ENCODE results near the gene DENND1A. TPM values are rescaled to one million over a fixed set of nuclear protein-coding genes. Genes with fewer than 3 reads are reported as not detected.

DENND1A gene
- total RNA-seq, 1 donor from 2014 or later = 12.7 TPM

GRCh38 chr9:123481209-123481865 is 448.6 kb downstream of the DENND1A start:
- H3K4me3 Mint-ChIP-seq (ENCODE audit: unreplicated experiment) = no peak overlapping the region
- H3K4me1 Mint-ChIP-seq (ENCODE audit: low read depth, unreplicated experiment) = no peaks in the 10 kb centered on the region
- DNase-seq (ENCODE audit: low read depth) (no peak), FAIRE-seq (no peak)
- Histone ChIP-seq H3K4me1 (ENCODE audit: insufficient read depth, low read length) (no peaks in the 10 kb centered on the region), H3K9me3 (ENCODE audit: insufficient read depth, low read depth, low read length) (no peaks in the 10 kb centered on the region), H3K79me2 (ENCODE audit: insufficient read depth, low read length) (no peaks in the 10 kb centered on the region), H4K20me1 (ENCODE audit: insufficient read depth, low read length) (no peaks in the 10 kb centered on the region), H3K36me3 (ENCODE audit: insufficient read depth, low read length) (no peaks in the 10 kb centered on the region), H3K4me3 (ENCODE audit: insufficient read depth, low read depth, low read length) (no peak overlapping the region), H3K27me3 (ENCODE audit: insufficient read depth, low read length) (no peaks in the 10 kb centered on the region), H2AFZ (ENCODE audit: low read depth, low read length) (no peak overlapping the region), H3K4me2 (ENCODE audit: low read length) (no peak overlapping the region), H3K9ac (ENCODE audit: low read length) (no peak overlapping the region), H3K27ac (ENCODE audit: low read depth, low read length) (no peak overlapping the region)
- H3K27ac Mint-ChIP-seq (ENCODE audit: unreplicated experiment) = no peak overlapping the region
- no peaks in the 10 kb centered on the region for H3K9me3 Mint-ChIP-seq (ENCODE audit: unreplicated experiment)
- H3K27me3 Mint-ChIP-seq (ENCODE audit: low read depth, unreplicated experiment) = peaks cover 25% of the 10 kb centered on the region
- peaks cover 5% of the 10 kb centered on the region for H3K36me3 Mint-ChIP-seq (ENCODE audit: low read depth, unreplicated experiment)
- TF ChIP-seq EZH2 (IDR thresholded peaks at IDR 0.05; ENCODE audit: insufficient read depth, low read length) = no peak
- TF ChIP-seq, protein P1, sequence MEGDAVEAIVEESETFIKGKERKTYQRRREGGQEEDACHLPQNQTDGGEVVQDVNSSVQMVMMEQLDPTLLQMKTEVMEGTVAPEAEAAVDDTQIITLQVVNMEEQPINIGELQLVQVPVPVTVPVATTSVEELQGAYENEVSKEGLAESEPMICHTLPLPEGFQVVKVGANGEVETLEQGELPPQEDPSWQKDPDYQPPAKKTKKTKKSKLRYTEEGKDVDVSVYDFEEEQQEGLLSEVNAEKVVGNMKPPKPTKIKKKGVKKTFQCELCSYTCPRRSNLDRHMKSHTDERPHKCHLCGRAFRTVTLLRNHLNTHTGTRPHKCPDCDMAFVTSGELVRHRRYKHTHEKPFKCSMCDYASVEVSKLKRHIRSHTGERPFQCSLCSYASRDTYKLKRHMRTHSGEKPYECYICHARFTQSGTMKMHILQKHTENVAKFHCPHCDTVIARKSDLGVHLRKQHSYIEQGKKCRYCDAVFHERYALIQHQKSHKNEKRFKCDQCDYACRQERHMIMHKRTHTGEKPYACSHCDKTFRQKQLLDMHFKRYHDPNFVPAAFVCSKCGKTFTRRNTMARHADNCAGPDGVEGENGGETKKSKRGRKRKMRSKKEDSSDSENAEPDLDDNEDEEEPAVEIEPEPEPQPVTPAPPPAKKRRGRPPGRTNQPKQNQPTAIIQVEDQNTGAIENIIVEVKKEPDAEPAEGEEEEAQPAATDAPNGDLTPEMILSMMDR (IDR thresholded peaks at IDR 0.05; ENCODE audit: insufficient read depth, low read depth, low read length) = no peak

DNA sequence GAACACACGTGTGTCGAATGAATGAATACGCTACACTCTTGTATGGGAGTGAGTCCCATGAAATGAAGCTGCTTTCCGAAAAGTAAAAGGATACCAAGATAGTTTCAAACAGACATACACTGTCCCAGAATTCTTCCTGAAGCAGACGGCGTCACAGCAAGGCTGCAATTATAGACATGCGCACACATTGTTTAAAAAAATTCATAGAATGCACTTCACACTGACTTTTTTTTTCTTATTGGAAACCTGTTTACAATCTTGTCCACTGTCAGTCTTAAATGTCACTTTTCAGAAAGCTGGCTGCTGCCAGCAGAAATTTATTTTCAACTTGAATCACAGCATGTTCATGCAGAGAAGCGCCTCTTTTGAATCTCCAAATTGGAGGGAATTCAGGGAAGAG is 449.1 kb downstream of the DENND1A start:
- DNase-seq (ENCODE audit: low read depth) (no peak), FAIRE-seq (no peak)
- TF ChIP-seq, protein P1 (IDR thresholded peaks at IDR 0.05; ENCODE audit: insufficient read depth, low read depth, low read length) = no peak
- no peak for TF ChIP-seq EZH2 (IDR thresholded peaks at IDR 0.05; ENCODE audit: insufficient read depth, low read length)
- no peak overlapping the region for H3K9ac ChIP-seq (ENCODE audit: low read length)
- no peak overlapping the region for H3K27ac ChIP-seq (ENCODE audit: low read depth, low read length)
- H3K9me3 ChIP-seq (ENCODE audit: insufficient read depth, low read depth, low read length) = no peaks in the 10 kb centered on the region
- no peaks in the 10 kb centered on the region for H4K20me1 ChIP-seq (ENCODE audit: insufficient read depth, low read length)
- no peaks in the 10 kb centered on the region for H3K4me1 ChIP-seq (ENCODE audit: insufficient read depth, low read length)
- H3K27me3 ChIP-seq (ENCODE audit: insufficient read depth, low read length) = no peaks in the 10 kb centered on the region
- no peak overlapping the region for H2AFZ ChIP-seq (ENCODE audit: low read depth, low read length)
- H3K36me3 ChIP-seq (ENCODE audit: insufficient read depth, low read length) = no peaks in the 10 kb centered on the region
- H3K36me3 Mint-ChIP-seq (ENCODE audit: low read depth, unreplicated experiment) = peaks cover 6% of the 10 kb centered on the region
- no peak overlapping the region for H3K4me3 Mint-ChIP-seq (ENCODE audit: unreplicated experiment)
- H3K79me2 ChIP-seq (ENCODE audit: insufficient read depth, low read length) = no peaks in the 10 kb centered on the region
- H3K4me3 ChIP-seq (ENCODE audit: insufficient read depth, low read depth, low read length) = no peak overlapping the region
- H3K4me2 ChIP-seq (ENCODE audit: low read length) = no peak overlapping the region
- H3K27ac Mint-ChIP-seq (ENCODE audit: unreplicated experiment) = no peak overlapping the region
- no peaks in the 10 kb centered on the region for H3K4me1 Mint-ChIP-seq (ENCODE audit: low read depth, unreplicated experiment)
- peaks cover 28% of the 10 kb centered on the region for H3K27me3 Mint-ChIP-seq (ENCODE audit: low read depth, unreplicated experiment)
- no peaks in the 10 kb centered on the region for H3K9me3 Mint-ChIP-seq (ENCODE audit: unreplicated experiment)

DNA sequence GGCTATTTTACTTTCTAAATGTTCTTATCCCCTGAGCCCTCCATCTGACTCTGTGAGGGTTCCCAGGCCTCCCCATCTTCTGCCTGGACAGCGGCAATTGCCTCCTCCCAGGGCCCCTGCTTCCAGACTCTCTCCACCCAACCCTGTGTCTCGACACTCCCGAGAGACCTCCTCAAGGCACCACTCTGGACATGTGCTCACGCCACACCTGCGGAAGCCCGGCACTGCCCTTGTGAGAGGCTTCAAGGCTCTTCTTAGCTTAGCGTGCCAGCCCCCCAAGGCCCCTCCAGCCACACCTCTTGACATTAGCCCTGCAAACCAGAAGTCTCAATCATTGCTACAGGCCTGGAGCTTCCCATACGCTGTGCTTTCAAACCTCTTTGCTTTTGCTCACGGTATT is 449.8 kb downstream of the DENND1A start:
- Histone ChIP-seq H3K9me3 (ENCODE audit: insufficient read depth, low read depth, low read length) (no peaks in the 10 kb centered on the region), H2AFZ (ENCODE audit: low read depth, low read length) (no peak overlapping the region), H3K79me2 (ENCODE audit: insufficient read depth, low read length) (no peaks in the 10 kb centered on the region), H3K4me2 (ENCODE audit: low read length) (no peak overlapping the region), H3K9ac (ENCODE audit: low read length) (no peak overlapping the region), H3K4me3 (ENCODE audit: insufficient read depth, low read depth, low read length) (no peak overlapping the region), H3K27ac (ENCODE audit: low read depth, low read length) (no peak overlapping the region), H4K20me1 (ENCODE audit: insufficient read depth, low read length) (no peaks in the 10 kb centered on the region), H3K36me3 (ENCODE audit: insufficient read depth, low read length) (no peaks in the 10 kb centered on the region), H3K27me3 (ENCODE audit: insufficient read depth, low read length) (no peaks in the 10 kb centered on the region), H3K4me1 (ENCODE audit: insufficient read depth, low read length) (no peaks in the 10 kb centered on the region)
- Mint-ChIP-seq H3K4me1 (ENCODE audit: low read depth, unreplicated experiment) (no peaks in the 10 kb centered on the region), H3K27me3 (ENCODE audit: low read depth, unreplicated experiment) (peaks cover 27% of the 10 kb centered on the region), H3K4me3 (ENCODE audit: unreplicated experiment) (no peak overlapping the region), H3K27ac (ENCODE audit: unreplicated experiment) (no peak overlapping the region), H3K36me3 (ENCODE audit: low read depth, unreplicated experiment) (peaks cover 6% of the 10 kb centered on the region), H3K9me3 (ENCODE audit: unreplicated experiment) (no peaks in the 10 kb centered on the region)
- TF ChIP-seq EZH2 (IDR thresholded peaks at IDR 0.05; ENCODE audit: insufficient read depth, low read length) = no peak
- TF ChIP-seq, protein P1 (IDR thresholded peaks at IDR 0.05; ENCODE audit: insufficient read depth, low read depth, low read length) = no peak
- FAIRE-seq (no peak), DNase-seq (ENCODE audit: low read depth) (no peak)

Data from astrocyte (in vitro differentiated cells and primary cell).